GM12891 (cell line): Measurements from ENCODE around the gene PEPD.

Source experiments
- DNase-seq: peaks from one replicate; pipeline ENCODE4 v3.0.0; 2011; ENCODE audit warnings: low spot score; ENCODE audit not compliant: insufficient read length
- FAIRE-seq: peaks from 2 replicates; lab custom pipeline; 2011; peaks lifted over from hg19 to GRCh38; lab: Jason Lieb, UNC
- PAX5 ChIP-seq: IDR thresholded peaks from 2 replicates; pipeline ENCODE4 v1.6.1; 2011; ENCODE audit warnings: low read length, moderate library complexity, mild to moderate bottlenecking; ENCODE audit not compliant: insufficient read depth, severe bottlenecking
- POLR2A ChIP-seq: IDR thresholded peaks from 2 replicates; pipeline ENCODE4 v1.6.1; 2011; ENCODE audit warnings: low read depth, low read length, control low read depth
- POLR2AphosphoS5 ChIP-seq: IDR thresholded peaks from 2 replicates; pipeline ENCODE4 v1.6.1; 2011; ENCODE audit warnings: low read depth, low read length, control low read depth
- POU2F2 ChIP-seq: IDR thresholded peaks from 2 replicates; pipeline ENCODE4 v1.6.1; 2011; ENCODE audit warnings: low read depth, mild to moderate bottlenecking, control low read depth, low read length, moderate library complexity
- SPI1 ChIP-seq: IDR thresholded peaks from 2 replicates; pipeline ENCODE4 v1.6.1; 2011; ENCODE audit warnings: low read depth, low read length, control low read depth
- TAF1 ChIP-seq: IDR thresholded peaks from 2 replicates; pipeline ENCODE4 v1.6.1; 2011; ENCODE audit warnings: low read depth, low read length, control low read depth

PEPD gene

GRCh38 chr19:33373453-33374235 is 147.9 kb downstream of the PEPD start, which contains the start of gene CEBPG:
TSS of gene CEBPG (plus strand) at chr19:33373709. CDS start at chr19:33379240, 5,531 bp downstream.
- TF ChIP-seq TAF1: 0 out of 2 replicates have a peak, but pooled peaks have one; percentile 30
- TF ChIP-seq POLR2A: peak; percentile 70
- peak; percentile 97 for TF ChIP-seq PAX5
- 0 out of 2 replicates have a peak, but pooled peaks have one; percentile 31 for TF ChIP-seq POU2F2
- TF ChIP-seq SPI1: no peak
- TF ChIP-seq POLR2AphosphoS5: peak; percentile 78
- peak; percentile 96 for FAIRE-seq
- DNase-seq: peak; percentile 95

- TF ChIP-seq TAF1: no peak
- no peak for TF ChIP-seq POLR2AphosphoS5
- TF ChIP-seq POLR2A: no peak
- TF ChIP-seq POU2F2: no peak
- TF ChIP-seq PAX5: no peak
- TF ChIP-seq SPI1: no peak
- DNase-seq (no peak), FAIRE-seq (no peak)
Observed at GRCh38 chr19:33370783-33371182, 150.8 kb downstream of the PEPD start.

DNA sequence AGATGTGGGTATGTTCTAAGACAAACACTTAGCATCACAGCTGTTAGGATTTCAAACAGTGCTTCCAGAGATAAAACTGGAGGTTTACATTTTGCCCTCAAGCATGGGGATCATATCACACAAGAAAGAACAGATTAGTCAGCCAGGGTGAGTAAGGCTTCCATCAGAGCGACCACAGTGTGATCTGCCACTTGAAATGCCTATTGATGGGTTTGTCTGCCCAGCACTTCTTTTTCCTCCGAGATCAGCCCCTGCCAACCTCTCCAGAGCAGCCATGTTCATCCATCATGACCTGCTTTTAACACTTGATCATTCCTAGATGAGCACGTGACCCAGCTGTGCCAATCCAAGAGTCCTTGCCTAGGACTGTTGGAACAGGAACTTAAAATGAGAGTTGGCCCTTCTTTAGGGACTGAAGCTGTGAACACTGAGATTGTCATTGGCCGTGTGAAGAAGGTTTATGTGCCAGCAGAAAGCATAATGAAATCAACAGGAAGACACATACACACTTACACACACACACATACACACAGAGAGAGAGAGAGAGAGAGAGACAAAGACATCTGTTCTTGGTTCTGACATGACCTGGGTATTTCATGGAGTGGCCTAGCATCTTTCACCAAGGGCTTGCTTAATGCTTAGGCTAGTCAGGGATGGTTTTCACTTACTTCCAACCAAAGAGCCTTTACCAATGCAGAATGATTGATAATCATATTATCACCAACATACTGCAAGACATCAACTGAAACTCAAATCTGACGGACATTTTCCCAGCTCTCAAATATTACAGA is 153.3 kb downstream of the PEPD start:
- TF ChIP-seq POLR2AphosphoS5 (no peak), POLR2A (no peak), PAX5 (no peak), SPI1 (no peak), POU2F2 (no peak), TAF1 (no peak)
- DNase-seq: no peak
- FAIRE-seq: no peak

GRCh38 chr19:33366897-33367296 is 154.7 kb downstream of the PEPD start:
- DNase-seq: no peak
- FAIRE-seq: no peak
- no peak for TF ChIP-seq POU2F2
- no peak for TF ChIP-seq POLR2AphosphoS5
- no peak for TF ChIP-seq SPI1

DNA sequence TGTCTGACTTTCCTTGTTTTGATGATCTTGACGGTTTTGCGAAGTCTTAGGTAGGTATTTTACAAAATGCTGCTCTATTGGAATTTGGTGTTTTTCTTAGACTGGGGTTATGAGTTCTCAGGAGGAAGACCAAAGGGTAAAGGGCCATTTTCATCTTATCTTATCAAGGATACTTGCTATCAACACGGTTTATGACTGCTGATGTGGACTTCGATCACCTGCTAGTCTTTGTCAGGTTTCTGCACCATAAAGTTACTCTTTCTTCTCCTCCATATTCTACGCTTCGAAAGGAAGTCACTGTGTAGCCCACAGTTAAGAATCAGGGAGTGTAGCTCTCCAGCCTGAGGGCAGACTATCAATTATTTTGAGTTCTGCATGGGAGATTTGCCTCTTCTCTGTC is 155.5 kb downstream of the PEPD start:
- TF ChIP-seq TAF1 (no peak), POLR2AphosphoS5 (no peak), POLR2A (no peak), SPI1 (no peak), PAX5 (no peak), POU2F2 (no peak)
- no peak for FAIRE-seq
- no peak for DNase-seq

DNA sequence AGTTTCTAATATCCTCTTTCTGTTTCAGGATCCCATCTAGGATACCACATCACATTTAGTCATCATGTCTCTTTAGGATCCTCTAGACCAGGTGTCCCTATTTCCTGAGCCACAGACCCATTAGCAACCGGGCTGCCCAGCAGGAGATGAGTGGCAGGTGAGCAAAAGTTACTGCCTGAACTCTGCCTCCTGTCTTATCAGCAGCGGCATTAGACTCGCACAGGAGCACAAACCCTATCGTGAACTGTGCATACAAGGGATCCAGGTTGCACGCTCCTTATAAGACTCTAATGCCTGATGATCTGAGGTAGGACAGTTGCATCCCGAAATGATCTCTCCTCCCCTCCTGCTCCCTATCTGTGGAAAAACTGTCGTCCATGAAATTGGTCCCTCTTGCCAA is 155.9 kb downstream of the PEPD start:
- FAIRE-seq: no peak
- TF ChIP-seq PAX5 (no peak), POLR2AphosphoS5 (no peak), SPI1 (no peak), TAF1 (no peak), POU2F2 (no peak), POLR2A (no peak)

GRCh38 chr19:33363476-33363875 is 158.1 kb downstream of the PEPD start:
- DNase-seq (no peak), FAIRE-seq (no peak)
- TF ChIP-seq SPI1 (no peak), POU2F2 (no peak), POLR2A (no peak), PAX5 (no peak), POLR2AphosphoS5 (no peak), TAF1 (no peak)

More for the DNA sequence above, 155.9 kb downstream of the PEPD start:
- no peak for DNase-seq

DNA sequence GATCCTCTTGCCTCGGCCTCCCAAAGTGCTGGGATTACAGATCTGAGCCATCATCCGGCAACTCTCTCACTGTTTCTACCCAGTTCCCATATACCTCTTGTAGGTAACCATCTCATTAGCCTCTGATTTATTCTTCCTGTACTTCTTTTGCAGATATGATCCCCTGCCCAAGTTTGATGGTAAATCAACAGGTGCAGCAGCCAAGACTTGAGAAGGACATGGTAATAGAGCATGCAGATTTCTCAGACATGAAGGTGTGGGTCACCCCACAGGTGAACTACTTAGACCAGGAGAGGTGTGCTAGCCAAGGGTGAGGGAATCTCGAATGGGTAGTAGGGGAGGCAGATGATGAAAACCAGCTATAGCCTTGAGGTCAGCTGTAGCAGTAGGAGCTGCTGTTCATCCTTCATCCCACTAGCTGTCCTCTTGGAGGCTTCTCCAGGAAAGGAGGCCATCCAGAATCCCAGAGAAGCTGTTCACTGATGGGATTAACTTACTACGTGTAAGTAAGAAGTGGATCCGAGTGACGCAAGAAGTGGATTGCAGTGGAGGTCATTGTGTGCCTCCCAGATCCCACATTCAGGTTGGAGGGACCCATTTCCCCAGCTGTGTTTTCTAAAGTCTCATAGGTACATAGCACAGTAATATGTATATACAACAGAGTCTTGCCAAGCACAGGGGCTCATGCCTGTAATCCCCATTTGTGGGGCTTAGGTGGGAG is 158.9 kb downstream of the PEPD start:
- TF ChIP-seq POU2F2 (no peak), SPI1 (no peak), POLR2A (no peak), TAF1 (no peak), POLR2AphosphoS5 (no peak), PAX5 (no peak)
- FAIRE-seq (no peak), DNase-seq (no peak)

GRCh38 chr19:33359581-33359980 is 162.0 kb downstream of the PEPD start:
- no peak for DNase-seq
- TF ChIP-seq POLR2A: no peak
- TF ChIP-seq TAF1: no peak
- TF ChIP-seq SPI1: no peak
- no peak for TF ChIP-seq POLR2AphosphoS5
- TF ChIP-seq PAX5: no peak
- TF ChIP-seq POU2F2: no peak
- FAIRE-seq: no peak
